ENCODE data around the gene RNF223. TPM values are rescaled to one million over a fixed set of nuclear protein-coding genes. Genes with fewer than 3 reads are reported as not detected.

RNF223 gene
- total and polyA plus RNA-seq, 2 of the 8 experiments (the other 6 are each of a cell fraction or from before 2014, with no cell fraction given): not detected

DNA sequence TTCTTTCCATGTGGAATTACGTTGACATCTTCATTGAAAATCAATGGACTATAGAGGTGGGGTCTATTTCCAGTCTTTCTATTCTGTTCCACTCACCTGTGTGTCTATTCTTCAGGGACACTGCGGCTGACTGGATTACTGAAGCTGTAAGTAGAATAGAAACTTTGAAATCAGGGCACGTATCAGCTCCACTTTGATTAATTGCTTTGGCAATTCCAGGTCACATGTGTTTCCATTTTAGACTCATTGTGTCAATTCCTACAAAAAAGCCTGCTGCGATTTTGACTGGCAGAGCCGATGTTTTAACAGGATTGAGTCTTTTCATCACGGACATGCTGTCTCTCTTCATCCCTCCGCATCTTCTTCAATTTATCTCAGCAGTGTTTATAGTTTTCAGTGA lies 20.9 kb upstream of the RNF223 start:
- Histone ChIP-seq H3K27ac (ENCODE audit: low read depth, low read length) (no peak overlapping the region), H3K9me3 (ENCODE audit: insufficient read depth in 2 of 2, low read depth in 1 of 2, low read length in 1 of 2) (peaks cover 14 to 24% of the 10 kb centered on the region in 2 experiments), H2AFZ (ENCODE audit: low read length) (no peak overlapping the region), H3K4me2 (ENCODE audit: insufficient read depth in 1 of 2, low read depth in 2 of 2, low read length in 2 of 2) (no peak overlapping the region), H4K5ac (ENCODE audit: insufficient read length, low read depth, low read length) (no peak overlapping the region), H4K91ac (replicated peaks; ENCODE audit: insufficient read length, low read length) (no peak overlapping the region), H2BK5ac (ENCODE audit: low read depth, low read length) (no peak overlapping the region), H2BK20ac (ENCODE audit: low read length) (no peak overlapping the region), H3K9ac (replicated peaks in 1 of 4; ENCODE audit: extremely low read depth in 1 of 4, low read depth in 3 of 4, low read length in 3 of 4) (no peak overlapping the region), H3K4me1 (replicated peaks in 1 of 4; ENCODE audit: control insufficient read depth in 3 of 4, insufficient read depth in 4 of 4, low read length in 3 of 4) (no peaks in the 10 kb centered on the region), H2BK15ac (ENCODE audit: low read length) (no peak overlapping the region), H2BK12ac (ENCODE audit: low read depth, low read length) (no peak overlapping the region), H2AK5ac (ENCODE audit: low read depth, low read length) (no peak overlapping the region), H3K4ac (replicated peaks; ENCODE audit: insufficient read length, low read depth, low read length) (no peak overlapping the region), H3K27me3 (replicated peaks in 1 of 4; ENCODE audit: control insufficient read depth in 3 of 4, extremely low read depth in 1 of 4, insufficient read depth in 3 of 4, low read length in 3 of 4) (peaks cover 0 to 2% (median 0%) of the 10 kb centered on the region in 4 experiments; a peak in 1 of 7 replicates), H3K23ac (ENCODE audit: insufficient read length) (no peak overlapping the region), H3K56ac (replicated peaks; ENCODE audit: insufficient read length, low read depth, low read length) (no peak overlapping the region), H3K23me2 (ENCODE audit: low read depth, low read length) (no peaks in the 10 kb centered on the region), H4K8ac (ENCODE audit: extremely low read depth, insufficient read depth, low read length) (no peak overlapping the region), H4K20me1 (replicated peaks in 1 of 2; ENCODE audit: control insufficient read depth in 1 of 2, insufficient read depth in 2 of 2, low read length in 2 of 2) (no peaks in the 10 kb centered on the region), H2BK120ac (replicated peaks; ENCODE audit: low read depth, low read length) (no peak overlapping the region), H3K79me2 (ENCODE audit: control insufficient read depth in 1 of 2, insufficient read depth in 2 of 2, low read length in 2 of 2) (no peaks in the 10 kb centered on the region), H3K18ac (ENCODE audit: extremely low read depth, low read length) (no peak overlapping the region), H3K79me1 (ENCODE audit: low read depth, low read length) (no peaks in the 10 kb centered on the region), H3K36me3 (ENCODE audit: control insufficient read depth in 2 of 4, insufficient read depth in 4 of 4, low read length in 3 of 4) (no peaks in the 10 kb centered on the region), H3K4me3 (ENCODE audit: extremely low read depth in 1 of 4, insufficient read depth in 2 of 4, low read depth in 3 of 4, low read length in 4 of 4) (no peak overlapping the region), H3K14ac (ENCODE audit: insufficient read length) (no peak overlapping the region)
- TF ChIP-seq CTBP2 (IDR thresholded peaks at IDR 0.05; ENCODE audit: borderline replicate concordance, insufficient read depth, insufficient read length, low read length) (no peak), BRCA1 (IDR thresholded peaks at IDR 0.05; ENCODE audit: low read depth, low read length) (no peak), BCL11A (IDR thresholded peaks at IDR 0.05; ENCODE audit: low read depth in 2 of 2, low read length in 2 of 2) (no peak), FOSL1 (IDR thresholded peaks at IDR 0.05; ENCODE audit: insufficient read depth, low read depth, low read length) (no peak), POLR2AphosphoS5 (IDR thresholded peaks at IDR 0.05; ENCODE audit: low read depth, low read length) (no peak), RXRA (IDR thresholded peaks at IDR 0.05; ENCODE audit: insufficient read depth, low read depth, low read length) (no peak), CTCF (IDR thresholded peaks at IDR 0.05; ENCODE audit: control extremely low read depth in 1 of 3, insufficient read depth in 1 of 3, low read depth in 1 of 3, low read length in 3 of 3) (no peak)
- no peak for DNase-seq (ENCODE audit: low read depth in 1 of 2, low spot score in 2 of 2)
- FAIRE-seq: no peak
- 96% methylated on average over 7 of the region's 7 CpGs; no CpG with 5 or more reads in 1 of the 2 experiments for WGBS, 2 experiments (ENCODE audit: extremely low coverage in 1 of 2, insufficient coverage in 1 of 2, insufficient read length in 1 of 2, insufficient replicate concordance in 2 of 2, low coverage in 1 of 2, low lambda C conversion rate in 2 of 2, missing lambda C conversion rate in 1 of 2)
- POLR2A ChIA-PET (ENCODE audit: partially characterized antibody): interaction anchor here (0.9 to 1.3 kb wide), 3 partner anchors 9 to 342 kb away, joined by 3 read pairs; no protein-coding TSS in a partner anchor
- CTCF ChIA-PET (ENCODE audit: partially characterized antibody): interaction anchor here (0.8 kb wide), 1 partner anchor 111 kb away, joined by 3 read pairs; no protein-coding TSS in a partner anchor

All from H1 (cell line).